Hepatocyte (in vitro differentiated cells): ENCODE measurements around the gene TENM4. TPM values are rescaled to one million over a fixed set of nuclear protein-coding genes. Genes with fewer than 3 reads are reported as not detected.

Experiments
- DNase-seq: peaks from one replicate; pipeline ENCODE4 v3.0.0-alpha.2; 2016; ENCODE audit warnings: low spot score
- H2AFZ ChIP-seq: fragments of 200-600 bp; sonication (generic); 2 replicates; pipeline ENCODE4 v1.6.0; 2016; ENCODE audit warnings: antibody characterized with exemption, mild to moderate bottlenecking
- H3K27ac ChIP-seq: fragments of 200-600 bp; sonication (generic); 2 replicates; pipeline ENCODE4 v1.5.1; 2016; ENCODE audit warnings: mild to moderate bottlenecking
- H3K27me3 ChIP-seq: fragments of 200-600 bp; sonication (generic); 2 replicates; pipeline ENCODE4 v1.6.1; 2016
- H3K36me3 ChIP-seq: fragments of 200-600 bp; sonication (generic); replicated peaks from 2 replicates; pipeline ENCODE4 v1.5.1; 2016; ENCODE audit warnings: low read depth; ENCODE audit not compliant: insufficient read depth
- H3K4me1 ChIP-seq: fragments of 200-600 bp; sonication (generic); 2 replicates; pipeline ENCODE4 v1.5.1; 2016; ENCODE audit warnings: mild to moderate bottlenecking, moderate library complexity; ENCODE audit not compliant: insufficient read depth
- H3K4me2 ChIP-seq: fragments of 200-600 bp; sonication (generic); 2 replicates; pipeline ENCODE4 v1.6.0; 2016
- H3K4me3 ChIP-seq: fragments of 200-600 bp; sonication (generic); 2 replicates; pipeline ENCODE4 v1.5.1; 2016; ENCODE audit warnings: mild to moderate bottlenecking
- H3K79me2 ChIP-seq: fragments of 200-600 bp; sonication (generic); 2 replicates; pipeline ENCODE4 v1.6.0; 2017; ENCODE audit warnings: mild to moderate bottlenecking
- H3K9me2 ChIP-seq: fragments of 200-600 bp; sonication (generic); replicated peaks from 2 replicates; pipeline ENCODE4 v1.6.0; 2017; ENCODE audit warnings: mild to moderate bottlenecking; ENCODE audit not compliant: insufficient read depth
- H3K9me3 ChIP-seq: fragments of 200-600 bp; sonication (generic); 2 replicates; pipeline ENCODE4 v1.5.1; 2016; ENCODE audit warnings: low read depth, mild to moderate bottlenecking
- H4K20me1 ChIP-seq: fragments of 200-600 bp; sonication (generic); 2 replicates; pipeline ENCODE4 v1.6.0; 2016; ENCODE audit warnings: mild to moderate bottlenecking; ENCODE audit not compliant: insufficient read depth, poor library complexity, severe bottlenecking
- CTCF ChIP-seq: fragments of 200-600 bp; sonication (generic); IDR thresholded peaks from 2 replicates; pipeline ENCODE4 v1.5.1; 2016; ENCODE audit warnings: antibody characterized with exemption, mild to moderate bottlenecking; ENCODE audit not compliant: poor library complexity
- EZH2 ChIP-seq: fragments of 200-600 bp; sonication (generic); IDR thresholded peaks from 2 replicates; pipeline ENCODE4 v1.6.1; 2016; ENCODE audit warnings: antibody characterized with exemption, mild to moderate bottlenecking, borderline replicate concordance
- EZH2phosphoT487 ChIP-seq: fragments of 200-600 bp; sonication (generic); IDR thresholded peaks from one replicate; pipeline ENCODE4 v1.6.1; 2018; ENCODE audit warnings: antibody characterized with exemption, mild to moderate bottlenecking, low read depth, moderate library complexity; ENCODE audit not compliant: unreplicated experiment, severe bottlenecking
- WGBS: methylation state at CpG from one replicate; pipeline ENCODE4 v1.1.6; 2016; ENCODE audit warnings: low lambda C conversion rate; ENCODE audit errors: missing lambda C conversion rate; 5-methylcytosine and 5-hydroxymethylcytosine counted together
- polyA plus RNA-seq: library from polyadenylated mRNA; unstranded; fragments of >200 nt; fragmentation: Nextera tagmentation; extraction: Ambion mirVana; gene quantifications from 2 replicates; pipeline ENCODE4 v1.2.1, GENCODE V29; 2016
- total RNA-seq: library from RNA; depleted of rRNA; stranded (reverse); fragments of >200 nt; gene quantifications from 2 replicates; pipeline ENCODE4 v1.2.3, GENCODE V29; 2014

The TENM4 gene
- total and polyA plus RNA-seq, 2 experiments from 2014 or later: 18.4 to 18.7 TPM

- H3K27ac ChIP-seq: no peak overlapping the region
- TF ChIP-seq EZH2phosphoT487 (no peak), EZH2 (no peak), CTCF (no peak)
- no peaks in the 10 kb centered on the region for H3K36me3 ChIP-seq
- no peak overlapping the region for H2AFZ ChIP-seq
- no peaks in the 10 kb centered on the region for H3K27me3 ChIP-seq
- no peak overlapping the region for H3K4me2 ChIP-seq
- H3K79me2 ChIP-seq: no peaks in the 10 kb centered on the region
- DNase-seq: no peak
- WGBS: 89% methylated on average over 3 of the region's 3 CpGs
- peaks cover 4% of the 10 kb centered on the region for H3K4me1 ChIP-seq
- H3K9me2 ChIP-seq: no peaks in the 10 kb centered on the region
- no peaks in the 10 kb centered on the region for H3K9me3 ChIP-seq
- no peak overlapping the region for H3K4me3 ChIP-seq
- H4K20me1 ChIP-seq: no peaks in the 10 kb centered on the region
Observed at GRCh38 chr11:78954696-78955095, 486.1 kb downstream of the TENM4 start.

- Histone ChIP-seq H3K9me2 (no peaks in the 10 kb centered on the region), H3K4me2 (no peak overlapping the region), H3K27me3 (no peaks in the 10 kb centered on the region), H3K4me3 (no peak overlapping the region), H3K4me1 (peaks cover 4% of the 10 kb centered on the region), H2AFZ (no peak overlapping the region), H3K79me2 (no peaks in the 10 kb centered on the region), H3K36me3 (no peaks in the 10 kb centered on the region), H4K20me1 (no peaks in the 10 kb centered on the region), H3K9me3 (no peaks in the 10 kb centered on the region), H3K27ac (no peak overlapping the region)
- no peak for DNase-seq
- 54% methylated on average over 2 of the region's 2 CpGs for WGBS
- TF ChIP-seq EZH2phosphoT487 (no peak), EZH2 (no peak), CTCF (no peak)
Observed at GRCh38 chr11:78954261-78954660, 486.6 kb downstream of the TENM4 start.

- Histone ChIP-seq H3K9me3 (no peaks in the 10 kb centered on the region), H3K27me3 (no peaks in the 10 kb centered on the region), H3K4me1 (peaks cover 8% of the 10 kb centered on the region), H3K79me2 (no peaks in the 10 kb centered on the region), H3K4me3 (no peak overlapping the region), H3K4me2 (no peak overlapping the region), H4K20me1 (no peaks in the 10 kb centered on the region), H3K36me3 (no peaks in the 10 kb centered on the region), H3K9me2 (no peaks in the 10 kb centered on the region), H2AFZ (no peak overlapping the region), H3K27ac (no peak overlapping the region)
- DNase-seq: no peak
- 58% methylated on average over 4 of the region's 4 CpGs for WGBS
- no peak for TF ChIP-seq CTCF
- TF ChIP-seq EZH2: no peak
- TF ChIP-seq EZH2phosphoT487: no peak
Observed at GRCh38 chr11:78952890-78953289, 487.9 kb downstream of the TENM4 start.

- H3K36me3 ChIP-seq: no peaks in the 10 kb centered on the region
- H4K20me1 ChIP-seq: no peaks in the 10 kb centered on the region
- H3K4me2 ChIP-seq: no peak overlapping the region
- H3K4me1 ChIP-seq: peaks cover 11% of the 10 kb centered on the region
- DNase-seq: no peak
- no peak overlapping the region for H2AFZ ChIP-seq
- H3K27me3 ChIP-seq: no peaks in the 10 kb centered on the region
- no peaks in the 10 kb centered on the region for H3K79me2 ChIP-seq
- TF ChIP-seq CTCF (no peak), EZH2 (no peak), EZH2phosphoT487 (no peak)
- H3K27ac ChIP-seq: no peak overlapping the region
- no peaks in the 10 kb centered on the region for H3K9me2 ChIP-seq
- H3K9me3 ChIP-seq: no peaks in the 10 kb centered on the region
- H3K4me3 ChIP-seq: no peak overlapping the region
- 66% methylated on average over 7 of the region's 7 CpGs for WGBS
Observed at GRCh38 chr11:78952175-78952574, 488.7 kb downstream of the TENM4 start.
